ENCODE measurements around the gene SEC61A2. TPM values are rescaled to one million over a fixed set of nuclear protein-coding genes. Genes with fewer than 3 reads are reported as not detected.

The SEC61A2 gene
- total RNA-seq, 1 donor from 2014 or later = 39.1 TPM

DNA sequence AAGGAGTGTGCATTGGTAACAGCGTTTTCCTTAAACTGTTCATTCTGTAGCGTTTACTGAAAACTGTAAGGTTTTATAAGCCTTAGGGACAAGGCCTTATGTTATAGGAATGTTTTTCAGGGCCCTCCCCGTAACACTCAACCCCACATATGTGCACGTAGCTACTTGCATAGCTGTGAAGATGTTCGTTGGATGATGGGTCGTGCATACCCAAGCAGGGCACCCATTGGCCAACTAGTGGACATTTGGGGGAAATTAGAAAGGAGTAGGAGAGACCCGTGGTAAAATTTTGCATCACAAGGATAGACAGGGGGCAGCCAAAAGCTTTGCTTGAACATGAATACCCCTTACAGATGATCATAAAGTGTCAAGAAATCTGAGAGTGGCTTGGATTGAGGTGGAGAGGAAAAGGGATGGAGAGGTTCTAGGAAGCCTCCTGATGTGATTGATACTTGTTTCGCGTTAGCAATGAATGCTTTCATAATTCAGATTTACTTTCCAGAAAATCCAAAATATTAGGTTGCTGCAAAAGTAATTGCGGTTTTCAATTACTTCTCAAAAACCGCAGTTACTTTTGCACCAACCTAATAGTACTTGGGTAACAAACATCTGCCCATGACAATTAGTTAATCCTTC, 878 bp downstream of the SEC61A2 start:
- peak overlapping the region; percentile 82 for H3K4me2 ChIP-seq
- peaks cover 27% of the 10 kb centered on the region for H3K79me2 ChIP-seq (ENCODE audit: low read depth)
- H3K4me3 Mint-ChIP-seq = peak overlapping the region; percentile 95
- no peaks in the 10 kb centered on the region for H3K9me3 Mint-ChIP-seq
- no peaks in the 10 kb centered on the region for H3K9me3 ChIP-seq (ENCODE audit: low read depth)
- no peaks in the 10 kb centered on the region for H3K4me1 ChIP-seq
- H3K9ac ChIP-seq = peak overlapping the region; percentile 81
- peak overlapping the region; percentile 98 for H3K4me3 ChIP-seq
- peaks cover 11% of the 10 kb centered on the region for H3K4me1 Mint-ChIP-seq
- H3K27ac ChIP-seq = no peak overlapping the region
- peak; percentile 76 for DNase-seq (ENCODE audit: low spot score)
- H3K27ac Mint-ChIP-seq = no peak overlapping the region
- H3F3A ChIP-seq (ENCODE audit: low read depth) = peaks cover 22% of the 10 kb centered on the region
- peaks cover 2% of the 10 kb centered on the region for H3K27me3 Mint-ChIP-seq (ENCODE audit: insufficient read depth, low read depth)
- H3K36me3 Mint-ChIP-seq = peaks cover 23% of the 10 kb centered on the region
- H4K20me1 ChIP-seq (ENCODE audit: low read depth) = peaks cover 12% of the 10 kb centered on the region
- peak overlapping the region; percentile 67 for H2AFZ ChIP-seq (replicated peaks)
- TF ChIP-seq, protein P1, sequence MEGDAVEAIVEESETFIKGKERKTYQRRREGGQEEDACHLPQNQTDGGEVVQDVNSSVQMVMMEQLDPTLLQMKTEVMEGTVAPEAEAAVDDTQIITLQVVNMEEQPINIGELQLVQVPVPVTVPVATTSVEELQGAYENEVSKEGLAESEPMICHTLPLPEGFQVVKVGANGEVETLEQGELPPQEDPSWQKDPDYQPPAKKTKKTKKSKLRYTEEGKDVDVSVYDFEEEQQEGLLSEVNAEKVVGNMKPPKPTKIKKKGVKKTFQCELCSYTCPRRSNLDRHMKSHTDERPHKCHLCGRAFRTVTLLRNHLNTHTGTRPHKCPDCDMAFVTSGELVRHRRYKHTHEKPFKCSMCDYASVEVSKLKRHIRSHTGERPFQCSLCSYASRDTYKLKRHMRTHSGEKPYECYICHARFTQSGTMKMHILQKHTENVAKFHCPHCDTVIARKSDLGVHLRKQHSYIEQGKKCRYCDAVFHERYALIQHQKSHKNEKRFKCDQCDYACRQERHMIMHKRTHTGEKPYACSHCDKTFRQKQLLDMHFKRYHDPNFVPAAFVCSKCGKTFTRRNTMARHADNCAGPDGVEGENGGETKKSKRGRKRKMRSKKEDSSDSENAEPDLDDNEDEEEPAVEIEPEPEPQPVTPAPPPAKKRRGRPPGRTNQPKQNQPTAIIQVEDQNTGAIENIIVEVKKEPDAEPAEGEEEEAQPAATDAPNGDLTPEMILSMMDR (IDR thresholded peaks at IDR 0.05) = peak; percentile 67
- TF ChIP-seq EZH2 (IDR thresholded peaks at IDR 0.05) = no peak
- H3K36me3 ChIP-seq = peaks cover 1% of the 10 kb centered on the region
- no peaks in the 10 kb centered on the region for H3K27me3 ChIP-seq

DNA sequence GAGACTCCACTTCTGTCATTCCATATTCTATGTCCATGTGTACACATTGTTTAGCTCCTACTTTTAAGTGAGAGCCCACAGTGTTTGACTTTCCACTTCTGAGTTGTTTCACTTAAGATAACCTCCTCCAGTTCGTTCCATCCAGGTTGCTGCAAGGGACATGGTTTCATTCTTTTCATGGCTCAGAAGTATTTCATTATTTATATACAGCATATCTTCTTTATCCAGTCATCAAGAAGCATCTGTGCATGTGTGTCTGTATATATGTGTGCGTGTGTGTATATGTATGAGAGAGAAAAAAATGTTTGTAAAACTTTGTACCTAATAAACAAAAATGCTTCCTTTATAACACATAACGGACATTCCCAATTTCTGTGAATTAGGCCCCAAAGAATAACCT, 6.2 kb downstream of the SEC61A2 start:
- Mint-ChIP-seq H3K27me3 (ENCODE audit: insufficient read depth, low read depth) (no peaks in the 10 kb centered on the region), H3K9me3 (no peaks in the 10 kb centered on the region), H3K36me3 (peaks cover 22% of the 10 kb centered on the region), H3K4me3 (no peak overlapping the region), H3K27ac (no peak overlapping the region), H3K4me1 (peaks cover 8% of the 10 kb centered on the region)
- DNase-seq (ENCODE audit: low spot score) = no peak
- H3K4me3 ChIP-seq = no peak overlapping the region
- H3K9me3 ChIP-seq (ENCODE audit: low read depth) = no peaks in the 10 kb centered on the region
- no peak overlapping the region for H2AFZ ChIP-seq (replicated peaks)
- no peaks in the 10 kb centered on the region for H3F3A ChIP-seq (ENCODE audit: low read depth)
- no peaks in the 10 kb centered on the region for H3K4me1 ChIP-seq
- peaks cover 19% of the 10 kb centered on the region for H3K79me2 ChIP-seq (ENCODE audit: low read depth)
- H3K4me2 ChIP-seq = no peak overlapping the region
- H3K27ac ChIP-seq = no peak overlapping the region
- peaks cover 18% of the 10 kb centered on the region for H3K36me3 ChIP-seq
- no peak for TF ChIP-seq EZH2phosphoT487 (IDR thresholded peaks at IDR 0.05)
- TF ChIP-seq, protein P1 (IDR thresholded peaks at IDR 0.05) = no peak
- no peak for TF ChIP-seq EZH2 (IDR thresholded peaks at IDR 0.05)
- no peak overlapping the region for H3K9ac ChIP-seq
- no peaks in the 10 kb centered on the region for H3K27me3 ChIP-seq
- peaks cover 6% of the 10 kb centered on the region for H4K20me1 ChIP-seq (ENCODE audit: low read depth)

DNA sequence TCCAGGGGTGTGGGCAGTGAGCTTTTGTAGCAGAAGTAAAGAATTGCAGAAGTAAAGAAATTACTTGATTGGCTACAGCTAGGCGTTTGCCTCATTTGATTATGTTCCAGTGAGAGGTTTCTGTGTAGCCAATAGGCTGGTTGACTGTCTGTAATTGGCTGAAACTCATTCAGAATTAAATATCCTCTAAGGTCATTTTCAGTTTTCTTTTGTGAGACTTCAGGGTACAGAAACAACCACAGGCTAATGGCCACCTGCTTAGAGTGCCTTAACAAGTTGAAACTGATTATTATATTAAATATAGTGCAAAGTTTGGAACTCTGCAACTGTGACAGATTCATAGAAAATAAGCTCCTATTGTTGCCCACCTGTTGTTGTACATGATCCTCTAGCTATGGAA, 10.6 kb downstream of the SEC61A2 start:
- no peak overlapping the region for H3K27ac Mint-ChIP-seq
- H3K79me2 ChIP-seq (ENCODE audit: low read depth) = no peaks in the 10 kb centered on the region
- peaks cover 29% of the 10 kb centered on the region for H3K36me3 Mint-ChIP-seq
- no peak overlapping the region for H3K4me3 ChIP-seq
- no peak overlapping the region for H3K9ac ChIP-seq
- no peak overlapping the region for H3K4me3 Mint-ChIP-seq
- H3K27ac ChIP-seq = no peak overlapping the region
- H3K27me3 ChIP-seq = no peaks in the 10 kb centered on the region
- no peaks in the 10 kb centered on the region for H3F3A ChIP-seq (ENCODE audit: low read depth)
- no peaks in the 10 kb centered on the region for H3K9me3 Mint-ChIP-seq
- TF ChIP-seq, protein P1 (IDR thresholded peaks at IDR 0.05) = no peak
- TF ChIP-seq EZH2phosphoT487 (IDR thresholded peaks at IDR 0.05) (no peak), EZH2 (IDR thresholded peaks at IDR 0.05) (no peak)
- DNase-seq (ENCODE audit: low spot score) = no peak
- H4K20me1 ChIP-seq (ENCODE audit: low read depth) = peaks cover 2% of the 10 kb centered on the region
- no peak overlapping the region for H2AFZ ChIP-seq (replicated peaks)
- H3K4me1 Mint-ChIP-seq = no peaks in the 10 kb centered on the region
- H3K36me3 ChIP-seq = peaks cover 23% of the 10 kb centered on the region
- H3K27me3 Mint-ChIP-seq (ENCODE audit: insufficient read depth, low read depth) = peaks cover 3% of the 10 kb centered on the region
- H3K9me3 ChIP-seq (ENCODE audit: low read depth) = no peaks in the 10 kb centered on the region
- H3K4me2 ChIP-seq = no peak overlapping the region
- H3K4me1 ChIP-seq = no peaks in the 10 kb centered on the region

Data from neural progenitor cell (in vitro differentiated cells).